HG03039 (cell line): ENCODE data around the gene ZDHHC7.
"Not testable (repeated sequence)": the region's sequence is repeated elsewhere in the genome, so short reads cannot be mapped to it uniquely, and the experiment has no call there.

Source experiments
- ATAC-seq: cut with Tn5 transposase; IDR thresholded peaks from one replicate; pipeline ENCODE4 v1.9.1; 2021; ENCODE audit warnings: mild to moderate bottlenecking, moderate library complexity; ENCODE audit not compliant: unreplicated experiment

Gene ZDHHC7, protein sequence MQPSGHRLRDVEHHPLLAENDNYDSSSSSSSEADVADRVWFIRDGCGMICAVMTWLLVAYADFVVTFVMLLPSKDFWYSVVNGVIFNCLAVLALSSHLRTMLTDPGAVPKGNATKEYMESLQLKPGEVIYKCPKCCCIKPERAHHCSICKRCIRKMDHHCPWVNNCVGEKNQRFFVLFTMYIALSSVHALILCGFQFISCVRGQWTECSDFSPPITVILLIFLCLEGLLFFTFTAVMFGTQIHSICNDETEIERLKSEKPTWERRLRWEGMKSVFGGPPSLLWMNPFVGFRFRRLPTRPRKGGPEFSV

DNA sequence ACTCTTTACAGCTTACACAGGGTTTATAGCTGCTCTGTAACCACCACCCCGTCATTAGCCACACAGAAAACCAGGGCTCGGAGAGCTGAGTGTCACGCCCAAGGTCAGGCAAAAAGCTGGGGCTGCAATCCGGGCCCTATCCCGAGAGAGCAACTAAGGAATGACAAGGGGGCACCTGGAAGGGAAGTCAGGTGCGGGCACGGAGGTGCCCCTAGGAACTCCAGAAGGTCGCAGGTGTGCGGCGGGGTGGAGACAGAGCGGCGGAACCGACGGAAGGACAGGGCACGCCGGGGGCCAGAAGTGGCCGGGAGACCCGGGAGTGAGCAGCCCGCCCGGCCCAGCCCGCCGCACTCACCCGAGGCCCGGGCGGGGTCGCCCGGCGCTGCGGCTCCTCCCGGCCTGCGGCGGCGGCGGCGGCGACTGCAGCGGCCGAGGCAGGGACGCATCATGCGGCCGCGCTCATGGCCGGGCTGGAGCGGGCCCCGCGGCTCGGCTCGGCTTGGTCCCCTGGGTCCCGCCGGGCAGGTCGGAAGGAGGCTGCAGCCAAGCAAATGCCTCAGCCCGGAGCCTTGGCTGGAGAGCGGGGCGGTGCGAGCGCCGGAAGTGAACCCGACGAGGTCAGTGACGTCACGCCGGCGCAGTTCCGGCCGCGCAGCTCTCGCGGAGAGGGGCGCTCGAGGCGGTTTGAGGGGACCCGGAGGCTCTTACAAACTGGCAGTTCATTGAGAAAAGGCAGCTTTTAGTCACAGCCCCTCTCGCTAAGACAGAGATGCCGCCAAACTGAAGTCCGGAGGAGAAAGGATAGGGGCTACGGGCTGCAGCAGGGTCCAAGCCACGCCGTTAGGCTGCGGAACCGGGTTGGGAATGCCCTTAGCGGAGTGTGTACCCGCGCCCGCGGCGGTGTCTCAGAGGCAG lies at the start of gene ZDHHC7:
Gene ZDHHC7 (minus strand): TSS at position 605 of the 915 bp plus-strand sequence. CDS start 20,917 bp downstream, outside the sequence.
- ATAC-seq: peak; percentile 87

DNA sequence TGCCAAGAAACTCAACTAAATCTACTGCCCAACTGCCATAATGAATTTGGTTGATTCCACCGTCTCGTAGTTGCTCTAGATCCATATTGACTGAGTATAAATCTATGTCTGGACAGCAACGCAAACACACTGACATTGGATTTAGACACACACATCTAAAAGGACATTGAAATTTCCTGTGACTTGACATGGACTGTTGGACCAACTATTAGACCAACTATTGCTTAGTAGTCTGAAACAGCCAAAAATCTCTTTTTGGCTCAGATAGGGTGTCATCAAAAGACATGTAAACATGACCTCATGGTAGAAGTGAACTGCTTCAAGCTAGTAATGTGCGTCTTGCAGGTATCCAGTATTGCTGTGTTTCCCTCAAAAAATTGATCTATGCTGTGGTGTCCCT lies 47.6 kb upstream of the ZDHHC7 start:
- ATAC-seq: no peak

DNA sequence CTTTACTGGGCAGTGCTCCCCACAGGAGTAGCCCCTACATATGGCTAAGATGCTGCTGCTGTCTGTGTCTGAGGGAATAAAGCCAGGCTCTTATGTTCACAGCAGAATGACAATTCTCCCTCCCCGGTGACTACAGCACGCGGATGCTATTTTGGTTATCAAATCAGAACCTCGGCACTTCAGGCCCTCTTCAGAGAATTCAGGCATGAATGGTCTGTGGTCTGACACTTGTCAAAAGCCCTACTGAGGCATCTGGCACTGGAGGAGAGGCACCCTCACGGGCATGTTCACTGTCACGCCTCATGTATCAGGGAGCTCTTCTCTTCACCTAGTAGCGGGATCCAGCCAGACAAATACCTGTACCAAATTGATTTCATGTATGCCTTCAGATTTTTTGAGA lies 46.6 kb upstream of the ZDHHC7 start:
- ATAC-seq: no peak

DNA sequence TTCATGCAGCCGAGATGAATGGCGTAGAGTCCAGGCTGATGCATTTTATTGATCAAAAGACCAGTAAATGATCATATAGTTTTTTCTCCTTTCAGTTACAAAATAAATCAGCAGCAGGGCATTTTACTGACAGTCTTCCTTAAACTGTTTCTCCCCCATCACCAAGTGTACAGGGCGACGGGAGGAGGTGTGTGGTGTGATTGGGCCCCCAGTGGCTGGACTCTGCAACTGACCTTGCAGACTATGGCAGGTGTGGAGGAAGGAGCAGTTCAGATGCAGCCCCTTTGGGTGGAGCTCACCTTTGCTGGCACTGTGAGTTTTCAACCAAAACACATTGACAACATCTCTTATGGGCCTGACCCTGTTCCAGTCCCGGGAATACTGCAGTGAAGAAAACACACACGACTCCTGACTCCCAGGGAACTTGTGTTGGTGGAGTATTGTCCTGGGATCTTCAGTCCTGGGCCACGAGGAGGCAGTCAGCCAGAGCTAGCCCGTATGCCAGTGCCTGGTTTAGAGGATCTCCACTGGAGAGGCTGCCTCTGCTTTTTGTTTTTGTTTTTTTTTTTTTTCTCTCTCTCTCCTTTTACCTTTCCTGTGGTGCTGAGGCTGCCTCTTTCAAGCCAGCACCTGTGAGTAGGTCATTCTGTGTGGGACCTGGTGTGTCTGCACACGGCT lies 46.0 kb upstream of the ZDHHC7 start:
- no peak for ATAC-seq

DNA sequence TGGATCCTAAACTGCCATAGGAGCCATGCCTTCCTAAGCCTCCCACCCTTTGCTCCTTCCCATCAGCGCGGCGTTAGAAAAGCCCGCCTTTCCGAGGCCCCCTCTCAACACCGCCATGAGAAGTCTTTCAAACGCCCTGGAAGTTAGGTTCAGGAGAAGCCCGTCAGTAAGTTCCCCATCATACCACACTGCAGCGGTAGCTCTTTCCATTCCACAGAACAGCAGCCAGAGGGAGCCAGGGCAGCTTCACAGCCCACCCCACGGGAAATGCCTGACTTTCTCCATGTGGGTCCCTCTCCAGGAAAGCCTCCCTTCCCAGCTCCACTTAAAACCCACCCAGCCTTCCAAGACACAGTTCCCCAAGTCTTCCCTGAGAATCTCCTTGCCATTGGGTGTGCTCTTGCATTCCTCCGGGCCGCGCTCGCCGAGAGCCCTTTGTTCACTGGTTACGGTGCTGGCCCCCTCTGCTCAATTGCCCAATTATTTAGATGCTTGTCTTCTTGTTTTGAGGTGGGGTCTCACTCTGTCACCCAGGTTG lies 44.9 kb upstream of the ZDHHC7 start:
- ATAC-seq: no peak

DNA sequence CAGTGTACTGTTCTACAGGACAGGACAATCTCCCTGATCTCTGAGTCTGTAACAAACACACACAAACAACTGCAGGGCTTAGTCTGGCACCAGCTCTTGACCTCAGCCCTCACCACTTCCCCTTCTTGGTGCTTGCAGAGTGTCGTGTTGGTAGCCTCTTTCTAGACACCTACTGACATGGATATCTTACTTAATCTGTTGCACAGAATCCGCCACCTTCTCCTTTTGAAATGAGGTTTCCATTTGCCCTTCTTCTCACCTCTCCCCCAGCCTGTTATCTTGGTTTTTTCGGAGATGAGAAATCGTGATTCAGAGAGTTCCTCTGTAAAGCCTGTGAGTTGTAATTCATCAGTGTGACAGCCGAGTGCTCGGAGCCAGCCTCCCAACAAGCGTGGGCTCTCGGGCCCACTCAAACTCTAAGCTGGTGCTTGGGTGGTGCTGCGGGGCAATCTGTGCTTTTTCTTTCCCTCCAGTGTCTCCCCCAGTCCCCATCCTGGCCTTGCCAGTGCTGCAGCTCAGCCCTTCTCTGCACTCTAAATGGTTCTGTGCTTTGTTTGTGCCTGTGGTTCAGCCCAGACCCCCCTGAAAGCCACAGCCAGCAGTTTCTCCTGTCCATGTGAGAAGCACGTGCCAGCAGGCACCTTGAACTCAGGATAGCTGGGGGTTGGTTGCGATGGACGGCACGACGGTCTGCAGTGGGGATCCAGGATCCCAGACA lies 44.3 kb upstream of the ZDHHC7 start:
- ATAC-seq: no peak

DNA sequence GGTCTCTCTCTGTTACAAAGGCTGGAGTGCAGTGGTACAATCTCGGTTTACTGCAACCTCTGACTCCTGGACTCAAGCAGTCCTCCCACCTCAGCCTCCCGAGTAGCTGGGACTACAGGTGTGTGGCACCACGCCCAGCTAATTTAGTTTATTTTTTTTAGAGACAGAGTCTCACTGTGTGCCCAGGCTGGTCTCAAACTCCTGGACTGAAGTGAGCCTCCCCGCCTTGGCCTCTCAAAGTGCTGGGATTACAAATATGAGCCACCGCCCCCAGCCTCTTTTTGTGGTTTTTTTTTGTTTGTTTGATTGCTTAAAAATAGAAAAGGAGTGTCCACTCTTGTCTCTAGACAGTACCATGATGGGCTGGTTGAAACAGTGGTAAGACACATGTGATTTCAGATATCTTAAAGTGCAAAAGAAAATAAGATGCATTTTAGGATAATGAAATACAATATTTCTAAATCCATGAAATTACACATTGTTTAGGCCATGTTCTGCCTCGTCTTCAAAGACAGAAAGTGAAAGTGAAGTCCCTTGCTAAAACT lies 43.7 kb upstream of the ZDHHC7 start:
- no peak for ATAC-seq

DNA sequence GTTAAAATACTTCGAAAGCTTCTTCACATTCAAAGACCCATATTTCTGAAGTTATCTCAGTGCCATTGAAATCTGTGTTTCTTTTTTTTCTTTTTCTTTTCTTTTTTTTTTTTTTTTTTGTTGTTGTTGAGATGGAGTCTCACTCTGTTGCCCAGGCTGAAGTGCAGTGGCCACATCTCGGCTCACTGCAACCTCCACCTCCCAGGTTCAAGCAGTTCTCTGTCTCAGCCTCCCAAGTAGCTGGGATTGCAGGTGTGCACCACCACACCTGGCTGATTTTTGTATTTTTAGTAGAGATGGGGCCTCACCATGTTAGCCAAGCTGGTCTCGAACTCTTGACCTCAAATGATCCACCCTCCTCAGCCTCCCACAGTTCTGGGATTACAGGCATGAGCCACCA lies 43.0 kb upstream of the ZDHHC7 start:
- not testable (repeated sequence) for ATAC-seq

DNA sequence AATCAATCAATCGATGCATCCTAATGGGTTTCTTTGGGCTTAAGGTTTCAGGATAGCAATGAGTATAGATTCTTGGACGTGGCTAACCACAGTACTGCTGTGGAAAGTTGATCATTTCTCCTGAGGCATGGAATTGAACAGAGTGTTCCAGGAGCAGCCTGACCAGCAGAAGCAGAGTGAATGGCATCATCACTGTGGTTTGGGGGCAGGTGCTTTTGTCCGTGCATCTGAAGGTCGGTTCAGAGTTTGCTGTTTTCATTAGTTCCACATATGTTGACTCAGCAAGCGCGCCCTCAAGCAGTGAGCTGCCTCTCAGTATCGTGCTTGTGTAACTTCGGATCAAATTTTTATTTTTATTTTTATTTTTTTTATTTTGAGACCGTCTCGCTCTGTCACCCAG lies 41.2 kb upstream of the ZDHHC7 start:
- no peak for ATAC-seq

DNA sequence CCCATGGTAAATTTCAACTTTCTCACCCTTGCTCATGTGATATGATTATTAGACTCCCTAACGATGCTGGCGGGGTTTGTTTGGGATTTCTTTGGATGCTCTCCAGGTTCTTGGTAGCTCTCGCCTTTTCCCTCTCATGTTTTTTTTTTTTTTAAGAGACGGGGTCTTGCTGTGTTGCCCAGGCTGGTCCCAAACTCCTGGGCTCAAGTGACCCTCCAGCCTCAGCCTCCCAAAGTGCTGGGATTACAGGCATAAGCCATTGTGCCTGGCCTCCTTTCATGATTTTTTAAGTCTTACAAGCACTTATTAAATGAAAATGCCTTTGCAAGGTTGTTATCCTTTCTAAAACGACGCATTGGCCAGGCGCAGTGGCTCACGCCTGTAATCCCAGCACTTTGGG lies 40.3 kb upstream of the ZDHHC7 start:
- ATAC-seq: no peak

DNA sequence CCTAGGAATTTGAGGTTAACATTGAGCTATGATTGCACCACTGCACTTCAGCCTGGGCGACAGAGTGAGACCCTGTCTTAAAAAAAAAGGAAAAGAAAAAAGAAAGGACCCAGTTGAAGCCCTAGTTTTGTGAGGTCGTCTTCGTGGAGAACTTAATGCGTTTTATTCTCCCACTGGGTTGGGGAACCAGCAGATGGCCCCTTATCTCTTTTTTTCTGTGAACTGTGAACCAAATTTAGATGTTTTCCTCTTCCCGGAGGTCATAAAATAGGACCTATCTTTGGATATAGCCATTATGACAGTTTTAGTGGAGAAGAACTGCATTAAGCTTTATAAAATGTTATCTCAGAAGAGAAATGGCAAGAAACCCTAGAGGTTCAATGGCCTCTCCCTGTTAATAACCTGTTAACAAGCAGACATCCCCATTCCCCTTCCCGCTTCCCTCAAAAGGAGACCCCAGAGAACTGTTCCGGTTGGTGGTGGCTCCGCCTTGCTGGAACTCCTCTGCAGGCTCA lies 39.8 kb upstream of the ZDHHC7 start:
- ATAC-seq: no peak

DNA sequence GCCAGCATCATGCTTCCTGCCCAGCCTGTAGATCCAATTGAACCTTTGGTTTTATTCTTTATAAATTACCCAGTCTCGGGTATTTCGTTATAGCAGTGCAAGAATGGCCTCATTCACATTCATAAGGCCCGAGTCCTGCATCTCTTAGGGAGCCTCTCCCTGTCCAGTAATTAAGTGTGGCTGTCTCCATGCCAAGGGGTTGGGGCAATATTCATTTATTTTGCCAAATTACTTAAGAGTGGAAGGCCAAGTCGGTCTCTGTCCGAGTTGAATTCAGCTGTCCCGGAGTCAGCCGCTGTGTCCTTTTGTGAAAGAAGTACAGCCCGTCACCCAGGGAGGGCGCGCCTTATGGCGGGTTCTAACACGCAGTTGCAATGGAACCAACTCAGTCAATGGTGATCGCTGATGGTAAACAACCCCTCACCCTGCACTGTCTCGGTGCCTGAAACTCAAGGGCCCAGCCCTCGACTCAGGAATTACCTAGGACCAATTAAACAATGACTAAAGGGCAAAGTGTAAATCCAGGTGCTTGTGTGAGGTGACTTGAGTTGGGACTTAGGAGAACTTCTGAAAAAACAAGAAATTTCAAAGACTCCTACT lies 38.5 kb upstream of the ZDHHC7 start:
- no peak for ATAC-seq

DNA sequence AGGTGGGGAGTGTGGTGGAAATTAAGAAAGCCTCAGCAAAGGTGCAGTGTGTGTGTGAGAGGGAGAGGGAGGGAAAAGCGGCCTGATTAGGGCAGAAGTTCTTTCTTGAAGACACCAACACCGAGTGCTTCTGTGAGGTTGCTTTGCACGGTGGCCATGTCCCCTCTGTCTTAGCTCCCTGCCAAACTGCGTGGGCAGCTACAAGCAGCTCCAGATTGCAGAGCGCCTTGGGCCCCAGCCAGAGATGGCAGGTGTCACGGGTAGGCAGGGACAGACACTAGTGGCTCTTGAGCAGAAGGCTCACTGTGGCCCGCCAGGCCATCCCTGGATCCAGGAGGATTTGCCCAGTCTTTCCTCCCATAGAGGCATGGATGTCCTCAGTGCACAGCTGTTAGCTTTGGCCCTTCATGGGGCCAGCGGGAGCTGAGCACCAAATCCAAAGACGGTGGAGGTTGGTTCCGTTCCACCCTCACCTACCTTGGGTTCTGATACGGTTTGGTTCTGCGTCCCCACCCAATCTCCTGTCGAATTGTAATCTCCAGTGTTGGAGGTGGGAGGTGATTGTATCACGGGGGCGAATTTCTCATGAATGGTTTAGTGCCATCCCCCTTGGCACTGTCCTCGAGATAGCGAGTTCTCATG lies 37.7 kb upstream of the ZDHHC7 start:
- no peak for ATAC-seq

DNA sequence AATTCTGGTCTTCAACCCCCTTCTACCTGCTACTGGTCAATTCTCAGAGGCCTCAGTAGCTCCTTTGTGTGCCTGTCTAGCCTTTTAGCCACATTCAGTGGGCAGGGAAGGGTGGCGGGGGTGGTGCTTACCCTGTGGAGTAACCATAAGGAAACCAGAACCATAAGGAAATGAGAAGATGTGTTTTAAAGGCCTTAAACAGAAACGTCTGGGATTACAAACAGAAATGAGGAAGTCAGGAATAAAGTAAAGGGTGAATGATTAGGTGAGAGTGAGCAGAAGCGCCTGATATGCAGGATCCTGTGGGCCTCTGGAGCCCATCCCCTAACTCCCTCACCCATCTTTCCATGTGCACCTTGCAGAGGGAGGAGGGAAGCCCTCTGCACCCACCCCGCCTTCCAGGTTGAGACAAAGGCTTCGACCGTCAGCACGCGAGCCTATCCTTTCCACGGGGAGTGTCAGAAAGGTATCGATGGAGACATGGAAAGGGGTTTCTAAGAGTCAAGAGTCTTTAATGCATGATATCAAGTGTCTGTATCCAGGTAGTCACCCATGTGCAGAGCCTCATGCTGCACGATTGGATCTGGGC lies 36.6 kb upstream of the ZDHHC7 start:
- ATAC-seq: no peak

DNA sequence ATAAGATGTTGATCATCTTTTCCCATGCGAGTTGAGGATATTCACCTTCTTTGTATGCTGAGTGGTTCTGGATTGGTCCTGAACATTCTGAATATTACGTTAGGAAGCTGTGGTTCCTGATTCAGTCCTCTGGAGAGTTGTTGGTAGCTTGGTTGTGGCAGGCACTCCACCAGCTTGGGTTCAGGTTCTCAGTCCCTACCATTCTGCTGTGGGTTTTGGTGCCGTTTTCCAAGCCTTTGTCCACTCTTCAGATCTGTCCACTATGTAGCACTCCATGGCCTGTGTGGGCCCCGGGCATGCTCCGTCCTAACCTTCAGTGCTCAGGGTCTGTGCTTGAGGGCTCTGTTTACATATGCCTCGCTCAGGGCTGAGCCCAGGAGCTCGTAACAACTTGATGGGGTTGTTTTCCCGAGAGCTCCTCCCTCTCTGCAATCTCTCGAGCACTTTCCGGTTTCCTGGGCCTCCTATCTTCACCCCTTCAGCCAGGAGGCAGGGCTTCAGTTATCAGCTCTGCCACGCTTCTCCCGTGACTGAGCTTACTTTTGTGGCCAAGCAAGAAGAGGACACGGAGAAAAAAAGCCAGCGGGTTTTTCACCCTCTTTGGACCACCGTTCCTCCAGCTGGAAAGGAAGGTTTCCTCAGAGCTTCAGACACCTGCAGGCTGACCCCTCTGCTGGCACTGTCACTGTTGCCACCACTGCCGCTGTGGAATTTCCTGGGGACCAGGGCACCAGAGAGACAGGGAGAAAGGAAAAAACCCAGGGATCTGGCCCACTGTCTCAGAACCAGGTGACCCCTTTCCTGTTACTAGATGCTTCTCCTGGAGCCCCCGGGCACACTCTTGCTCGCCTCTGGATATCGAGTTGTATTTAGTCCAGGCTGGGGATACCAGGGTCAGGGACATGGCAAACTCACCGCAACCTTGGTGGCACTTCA lies 35.9 kb upstream of the ZDHHC7 start:
- ATAC-seq: no peak

DNA sequence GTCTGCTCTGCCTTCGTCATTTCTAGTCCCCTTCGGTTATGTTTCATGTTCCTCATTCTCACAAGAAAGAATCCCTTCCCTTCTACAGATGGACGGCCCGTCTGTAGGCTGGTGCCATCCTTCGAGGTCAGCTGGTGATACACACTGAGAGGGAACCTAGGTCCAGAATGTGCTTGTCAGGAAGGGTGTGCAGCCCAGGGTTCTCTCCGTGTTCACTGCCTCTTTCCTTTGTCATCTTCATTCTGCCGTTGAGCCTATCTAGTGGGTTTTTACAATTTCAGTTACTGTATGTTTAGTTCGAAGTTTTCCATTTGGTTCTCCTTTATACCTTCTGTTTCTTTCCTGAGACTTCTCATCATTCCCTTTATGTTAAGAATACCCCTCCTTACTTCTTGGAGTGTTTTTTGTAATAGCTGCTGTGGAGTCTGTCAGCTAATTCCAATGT lies 35.2 kb upstream of the ZDHHC7 start:
- no peak for ATAC-seq

DNA sequence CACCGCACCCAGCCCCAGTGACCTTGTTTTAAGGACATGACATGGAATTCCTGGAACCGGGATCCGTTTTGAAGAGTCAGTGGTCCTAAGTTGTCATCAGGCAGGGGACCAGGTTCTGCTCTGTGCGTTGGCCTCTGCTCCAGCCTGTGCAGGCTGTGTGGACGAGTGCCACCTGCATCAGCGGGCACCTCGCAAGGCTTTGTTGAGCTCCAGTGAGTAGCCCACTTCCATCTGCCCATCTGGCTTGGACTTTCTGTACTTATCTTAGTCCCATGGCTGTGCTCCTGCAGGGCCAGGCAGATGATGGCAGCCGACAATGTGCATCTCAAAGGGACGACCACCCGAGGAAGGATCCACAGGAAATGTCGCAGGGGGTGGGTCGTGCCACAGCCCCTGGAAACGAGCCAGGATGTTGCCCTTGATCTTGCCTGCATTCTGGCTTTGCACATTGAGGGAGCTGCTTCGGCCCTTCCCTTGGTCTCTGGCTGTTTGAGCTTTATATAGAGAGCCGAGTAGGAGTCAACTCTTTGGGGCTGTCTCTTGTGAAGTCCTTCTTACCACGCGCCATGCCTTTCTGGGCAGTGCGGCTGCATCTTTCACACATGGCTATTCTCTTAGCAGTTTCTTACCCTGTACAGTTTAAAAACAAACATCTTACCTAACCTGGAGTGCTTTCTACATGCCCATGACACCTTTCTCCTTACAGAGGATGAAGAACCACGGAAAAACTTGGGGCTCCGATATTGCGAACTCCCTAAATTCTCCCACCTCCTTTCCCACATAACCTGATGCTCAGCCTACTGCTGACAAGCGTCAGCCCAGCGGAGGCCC lies 34.5 kb upstream of the ZDHHC7 start:
- no peak for ATAC-seq
